H1 (cell line): Measurements from ENCODE around the gene MT4. TPM values are rescaled to one million over a fixed set of nuclear protein-coding genes. Genes with fewer than 3 reads are reported as not detected.

ENCODE experiments used
- CTCF ChIA-PET: fragments of 300-600 bp; sonication (Branson Sonifier 250); formaldehyde crosslinking; loops from one replicate; lab custom pipeline; 2021; ENCODE audit not compliant: partially characterized antibody; lab: Charles Lee
- POLR2A ChIA-PET: fragments of 300-600 bp; sonication (Branson Sonifier 250); formaldehyde crosslinking; loops from one replicate; lab custom pipeline; 2021; ENCODE audit warnings: inconsistent platforms; ENCODE audit not compliant: partially characterized antibody; lab: Charles Lee
- DNase-seq, 2 experiments: peaks; one replicate each; pipeline versions ENCODE4 v3.0.0 to v3.0.0-alpha.2; 2010 to 2022; ENCODE audit warnings: low spot score in 2 of 2, low read depth in 1 of 2, mixed read lengths in 1 of 2
- FAIRE-seq: peaks from 2 replicates; lab custom pipeline; 2011; peaks lifted over from hg19 to GRCh38; lab: Jason Lieb, UNC
- H2AFZ ChIP-seq: 2 replicates; pipeline ENCODE4 v1.8.1; 2012; ENCODE audit warnings: low read length, inconsistent platforms
- H2AK5ac ChIP-seq: 2 replicates; pipeline ENCODE4 v1.6.1; 2013; ENCODE audit warnings: low read depth, low read length
- H2BK120ac ChIP-seq: replicated peaks from 2 replicates; pipeline ENCODE3; 2013; ENCODE audit warnings: low read depth, low read length, inconsistent platforms
- H2BK12ac ChIP-seq: 2 replicates; pipeline ENCODE4 v1.6.1; 2013; ENCODE audit warnings: low read depth, low read length
- H2BK15ac ChIP-seq: 2 replicates; pipeline ENCODE4 v1.6.1; 2013; ENCODE audit warnings: low read length
- H2BK20ac ChIP-seq: 2 replicates; pipeline ENCODE4 v1.6.1; 2013; ENCODE audit warnings: low read length
- H2BK5ac ChIP-seq: 2 replicates; pipeline ENCODE4 v1.6.1; 2013; ENCODE audit warnings: low read depth, low read length
- H3K14ac ChIP-seq: 2 replicates; pipeline ENCODE4 v1.6.1; 2013; ENCODE audit warnings: inconsistent platforms; ENCODE audit not compliant: insufficient read length
- H3K18ac ChIP-seq: 2 replicates; pipeline ENCODE4 v1.6.1; 2013; ENCODE audit warnings: low read length; ENCODE audit errors: extremely low read depth
- H3K23ac ChIP-seq: 2 replicates; pipeline ENCODE4 v1.6.1; 2013; ENCODE audit warnings: inconsistent platforms; ENCODE audit not compliant: insufficient read length
- H3K23me2 ChIP-seq: 2 replicates; pipeline ENCODE4 v1.6.1; 2013; ENCODE audit warnings: low read depth, low read length
- H3K27ac ChIP-seq: 2 replicates; pipeline ENCODE4 v1.6.1; 2011; ENCODE audit warnings: low read depth, low read length, inconsistent platforms
- H3K27me3 ChIP-seq, 4 experiments: replicated peaks in 1 of 4; 1 replicate in 1 of 4; 2 replicates in 3 of 4; pipeline versions ENCODE4 v1.6.1 to v1.8.1; 2011 to 2013; ENCODE audit warnings: low read length in 3 of 4, mild to moderate bottlenecking in 3 of 4, inconsistent platforms in 2 of 4, mixed read lengths in 2 of 4, moderate library complexity in 1 of 4; ENCODE audit not compliant: control insufficient read depth in 3 of 4, insufficient read depth in 3 of 4; ENCODE audit errors: extremely low read depth in 1 of 4
- H3K36me3 ChIP-seq, 4 experiments: 2 replicates each; pipeline versions ENCODE4 v1.6.1 to v1.8.1; 2011 to 2013; ENCODE audit warnings: mild to moderate bottlenecking in 4 of 4, low read length in 3 of 4, moderate library complexity in 2 of 4, control low read depth in 1 of 4, inconsistent platforms in 1 of 4; ENCODE audit not compliant: insufficient read depth in 4 of 4, control insufficient read depth in 2 of 4
- H3K4ac ChIP-seq: replicated peaks from 2 replicates; pipeline ENCODE3; 2013; ENCODE audit warnings: low read length, low read depth, mixed read lengths, inconsistent platforms; ENCODE audit not compliant: insufficient read length
- H3K4me1 ChIP-seq, 4 experiments: replicated peaks in 1 of 4; 1 replicate in 1 of 4; 2 replicates in 3 of 4; pipeline versions ENCODE4 v1.6.1 to v1.8.1; 2011 to 2013; ENCODE audit warnings: low read length in 3 of 4, inconsistent platforms in 2 of 4, mixed read lengths in 1 of 4; ENCODE audit not compliant: insufficient read depth in 4 of 4, control insufficient read depth in 3 of 4
- H3K4me2 ChIP-seq, 2 experiments: 2 replicates each; pipeline versions ENCODE4 v1.6.1 to v1.8.1; 2011 to 2013; ENCODE audit warnings: low read depth in 2 of 2, low read length in 2 of 2, control low read depth in 1 of 2, inconsistent platforms in 1 of 2, mild to moderate bottlenecking in 1 of 2; ENCODE audit not compliant: insufficient read depth in 1 of 2
- H3K4me3 ChIP-seq, 4 experiments: fragments of 200-600, 300-600 bp in 1 of 4; sonication (generic), shearing (Covaris generic), sonication (Bioruptor Twin) in 1 of 4; 2 replicates each; pipeline versions ENCODE4 v1.5.1 to v1.8.1; 2011 to 2016; ENCODE audit warnings: low read length in 4 of 4, low read depth in 3 of 4, control low read depth in 2 of 4, inconsistent platforms in 2 of 4, mild to moderate bottlenecking in 2 of 4, mixed read lengths in 1 of 4, moderate library complexity in 1 of 4; ENCODE audit not compliant: insufficient read depth in 2 of 4; ENCODE audit errors: extremely low read depth in 1 of 4
- H3K56ac ChIP-seq: replicated peaks from 2 replicates; pipeline ENCODE3; 2013; ENCODE audit warnings: low read depth, mild to moderate bottlenecking, mixed read lengths, low read length, inconsistent platforms; ENCODE audit not compliant: insufficient read length
- H3K79me1 ChIP-seq: 2 replicates; pipeline ENCODE4 v1.6.1; 2013; ENCODE audit warnings: low read depth, low read length, control low read depth
- H3K79me2 ChIP-seq, 2 experiments: 2 replicates each; pipeline versions ENCODE4 v1.6.1 to v1.8.1; 2012 to 2013; ENCODE audit warnings: low read length in 2 of 2, mild to moderate bottlenecking in 2 of 2, inconsistent platforms in 1 of 2; ENCODE audit not compliant: insufficient read depth in 2 of 2, control insufficient read depth in 1 of 2
- H3K9ac ChIP-seq, 4 experiments: replicated peaks in 1 of 4; 1 replicate in 1 of 4; 2 replicates in 3 of 4; pipeline versions ENCODE4 v1.6.1 to v1.8.1; 2011 to 2013; ENCODE audit warnings: low read depth in 3 of 4, low read length in 3 of 4, control low read depth in 2 of 4, mild to moderate bottlenecking in 2 of 4, moderate library complexity in 2 of 4, inconsistent platforms in 1 of 4; ENCODE audit errors: extremely low read depth in 1 of 4
- H3K9me3 ChIP-seq, 2 experiments: 2 replicates each; pipeline versions ENCODE4 v1.6.1 to v1.8.1; 2012 to 2013; ENCODE audit warnings: mild to moderate bottlenecking in 2 of 2, moderate library complexity in 2 of 2, control low read depth in 1 of 2, inconsistent platforms in 1 of 2, low read depth in 1 of 2, low read length in 1 of 2, mixed read lengths in 1 of 2; ENCODE audit not compliant: insufficient read depth in 2 of 2
- H4K20me1 ChIP-seq, 2 experiments: replicated peaks in 1 of 2; 2 replicates each; pipeline versions ENCODE3 to v1.8.1; 2011 to 2013; ENCODE audit warnings: inconsistent platforms in 2 of 2, low read length in 2 of 2, mild to moderate bottlenecking in 1 of 2; ENCODE audit not compliant: insufficient read depth in 2 of 2, control insufficient read depth in 1 of 2
- H4K5ac ChIP-seq: 2 replicates; pipeline ENCODE4 v1.6.1; 2013; ENCODE audit warnings: low read length, low read depth, mixed read lengths, inconsistent platforms; ENCODE audit not compliant: insufficient read length
- H4K8ac ChIP-seq: 2 replicates; pipeline ENCODE4 v1.8.0; 2013; ENCODE audit warnings: mild to moderate bottlenecking, moderate library complexity, low read length, inconsistent platforms; ENCODE audit not compliant: insufficient read depth; ENCODE audit errors: extremely low read depth
- H4K91ac ChIP-seq: replicated peaks from 2 replicates; pipeline ENCODE3; 2013; ENCODE audit warnings: low read length, mixed read lengths, inconsistent platforms; ENCODE audit not compliant: insufficient read length
- CREB1 ChIP-seq: IDR thresholded peaks from 2 replicates; pipeline ENCODE4 v1.6.1; 2012; ENCODE audit warnings: inconsistent platforms
- POLR2A ChIP-seq, 2 experiments: IDR thresholded peaks; 1 replicate in 1 of 2; 2 replicates in 1 of 2; pipeline ENCODE4 v1.6.1; 2011; ENCODE audit warnings: low read depth in 2 of 2, low read length in 2 of 2, mild to moderate bottlenecking in 2 of 2; ENCODE audit errors: control extremely low read depth in 1 of 2
- POU5F1 ChIP-seq: IDR thresholded peaks from 2 replicates; pipeline ENCODE4 v1.6.1; 2011; ENCODE audit warnings: low read depth, mild to moderate bottlenecking, low read length, moderate library complexity
- RFX5 ChIP-seq: IDR thresholded peaks from 2 replicates; pipeline ENCODE4 v1.6.1; 2011; ENCODE audit warnings: low read depth, low read length, improper control_type of control experiment, borderline replicate concordance
- RNF2 ChIP-seq: fragments of 200-900, 300-1000 bp; sonication (generic); IDR thresholded peaks from 2 replicates; pipeline ENCODE4 v1.7.1; 2016; ENCODE audit warnings: borderline replicate concordance, low read depth, mild to moderate bottlenecking, antibody characterized with exemption, low read length; ENCODE audit not compliant: poor library complexity, severe bottlenecking; ENCODE audit errors: missing control alignments
- WGBS, 2 experiments: shearing (Covaris generic) in 1 of 2; methylation state at CpG; one replicate each; pipeline versions ENCODE4 v1.1.6 to v1.1.7; 2013 to 2015; ENCODE audit warnings: low lambda C conversion rate in 2 of 2, mixed read lengths in 2 of 2, inconsistent platforms in 1 of 2, low coverage in 1 of 2, missing lambda C conversion rate in 1 of 2; ENCODE audit not compliant: insufficient replicate concordance in 2 of 2, insufficient coverage in 1 of 2, insufficient read length in 1 of 2; ENCODE audit errors: extremely low coverage in 1 of 2, missing lambda C conversion rate in 1 of 2; 5-methylcytosine and 5-hydroxymethylcytosine counted together
- polyA plus RNA-seq, 7 experiments: library from polyadenylated mRNA; depleted of rRNA in 3 of 7; stranded (reverse) in 5 of 7; unstranded in 2 of 7; fragments of >200 nt in 5 of 7; fragments of 200-250 nt in 2 of 7; gene quantifications; 1 replicate in 5 of 7; 2 replicates in 1 of 7; 4 replicates in 1 of 7; pipeline versions ENCODE4 v1.2.1 to v1.2.3, GENCODE V29; 2011 to 2013; ENCODE audit warnings: missing spikeins in 2 of 7, mixed read lengths in 2 of 7
- total RNA-seq: library from RNA; stranded (reverse); fragmentation: NEBNext Ultra II Directional; extraction: Animal tissue kit (Norgen Biotek cat#: 25700); gene quantifications from 2 replicates; pipeline ENCODE4 v1.2.1, GENCODE V29; 2021

Gene MT4
- total and polyA plus RNA-seq, 2 of the 8 experiments (the other 6 are each of a cell fraction or from before 2014, with no cell fraction given), result not detected

GRCh38 chr16:56539656-56540055, 25.2 kb upstream of the MT4 start:
- H3K9ac ChIP-seq, result no peak overlapping the region
- H2BK120ac ChIP-seq, result no peak overlapping the region
- no peak overlapping the region for H3K18ac ChIP-seq
- no peaks in the 10 kb centered on the region for H3K9me3 ChIP-seq
- no peaks in the 10 kb centered on the region for H3K4me1 ChIP-seq
- H4K5ac ChIP-seq, result no peak overlapping the region
- 95% methylated on average over 4 of the region's 4 CpGs; no CpG with 5 or more reads in 1 of the 2 experiments for WGBS, 2 experiments
- H3K79me2 ChIP-seq, result no peaks in the 10 kb centered on the region
- no peak overlapping the region for H3K27ac ChIP-seq
- H3K4me3 ChIP-seq, result no peak overlapping the region
- H4K8ac ChIP-seq, result no peak overlapping the region
- H3K4me2 ChIP-seq, result no peak overlapping the region
- H3K36me3 ChIP-seq, result no peaks in the 10 kb centered on the region
- no peaks in the 10 kb centered on the region for H3K79me1 ChIP-seq
- no peak for DNase-seq
- no peak overlapping the region for H2BK5ac ChIP-seq
- no peak overlapping the region for H3K23ac ChIP-seq
- no peaks in the 10 kb centered on the region; a peak in 1 of 7 replicates for H3K27me3 ChIP-seq
- no peak overlapping the region for H2BK20ac ChIP-seq
- no peak overlapping the region for H2BK12ac ChIP-seq
- ChIA-PET POLR2A (interaction anchor here (1.2 kb wide), 1 partner anchor 8 kb away, joined by 4 read pairs; no protein-coding TSS in a partner anchor), CTCF (no interaction called here)
- H3K56ac ChIP-seq, result no peak overlapping the region
- no peak overlapping the region for H4K91ac ChIP-seq
- no peak overlapping the region for H3K14ac ChIP-seq
- H3K23me2 ChIP-seq, result no peaks in the 10 kb centered on the region
- H2BK15ac ChIP-seq, result no peak overlapping the region
- H2AFZ ChIP-seq, result no peak overlapping the region
- no peaks in the 10 kb centered on the region for H4K20me1 ChIP-seq
- no peak for FAIRE-seq
- H3K4ac ChIP-seq, result no peak overlapping the region
- no peak overlapping the region for H2AK5ac ChIP-seq
- TF ChIP-seq POU5F1, result no peak
- no peak for TF ChIP-seq RNF2
- no peak for TF ChIP-seq POLR2A (IDR thresholded peaks at IDR 0.05; ENCODE audit: control extremely low read depth in 1 of 2, low read depth in 2 of 2, low read length in 2 of 2)
- no peak for TF ChIP-seq CREB1
- no peak for TF ChIP-seq RFX5
